HG03575 (cell line): Measurements from ENCODE around the gene OTUD4.
"Not testable (repeated sequence)": the region's sequence is repeated elsewhere in the genome, so short reads cannot be mapped to it uniquely, and the experiment has no call there.

Source experiments
- ATAC-seq: cut with Tn5 transposase; IDR thresholded peaks from one replicate; pipeline ENCODE4 v1.9.1; 2021; ENCODE audit not compliant: unreplicated experiment, insufficient number of reproducible peaks, low FRiP score; ENCODE audit errors: extremely low read depth

Gene OTUD4

GRCh38 chr4:145136219-145136618 lies 44.2 kb downstream of the OTUD4 start:
- ATAC-seq: not testable (repeated sequence)

DNA sequence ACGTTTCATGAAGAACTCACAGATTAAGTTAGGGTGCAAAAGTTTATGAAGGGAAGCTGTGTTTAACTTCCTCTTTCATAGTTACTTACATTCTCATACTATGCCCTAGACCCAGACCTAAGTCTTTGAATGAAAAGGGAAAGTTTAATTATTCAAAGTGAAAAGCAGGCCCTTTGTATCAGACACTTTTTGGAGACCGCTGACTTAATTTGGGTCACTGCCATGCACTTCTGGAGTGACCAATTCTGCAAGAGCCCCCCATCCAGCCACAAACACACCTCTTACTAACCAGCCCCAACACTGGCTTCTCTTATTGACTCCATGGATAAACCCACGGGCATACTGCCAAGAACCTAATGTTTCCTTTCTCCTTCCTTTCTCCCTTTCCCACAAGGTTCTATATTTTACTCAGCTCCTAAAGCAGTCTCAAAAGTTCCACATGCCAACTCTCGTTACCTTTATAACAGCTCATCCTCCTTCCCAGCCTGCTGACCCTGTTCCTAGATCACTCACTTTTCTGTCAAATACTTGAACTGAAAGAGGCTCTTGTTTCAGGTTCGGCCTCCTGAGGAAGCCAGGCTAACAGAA lies 47.8 kb downstream of the OTUD4 start:
- peak; percentile 48 for ATAC-seq

GRCh38 chr4:145131848-145132247 lies 48.5 kb downstream of the OTUD4 start:
- no peak for ATAC-seq

DNA sequence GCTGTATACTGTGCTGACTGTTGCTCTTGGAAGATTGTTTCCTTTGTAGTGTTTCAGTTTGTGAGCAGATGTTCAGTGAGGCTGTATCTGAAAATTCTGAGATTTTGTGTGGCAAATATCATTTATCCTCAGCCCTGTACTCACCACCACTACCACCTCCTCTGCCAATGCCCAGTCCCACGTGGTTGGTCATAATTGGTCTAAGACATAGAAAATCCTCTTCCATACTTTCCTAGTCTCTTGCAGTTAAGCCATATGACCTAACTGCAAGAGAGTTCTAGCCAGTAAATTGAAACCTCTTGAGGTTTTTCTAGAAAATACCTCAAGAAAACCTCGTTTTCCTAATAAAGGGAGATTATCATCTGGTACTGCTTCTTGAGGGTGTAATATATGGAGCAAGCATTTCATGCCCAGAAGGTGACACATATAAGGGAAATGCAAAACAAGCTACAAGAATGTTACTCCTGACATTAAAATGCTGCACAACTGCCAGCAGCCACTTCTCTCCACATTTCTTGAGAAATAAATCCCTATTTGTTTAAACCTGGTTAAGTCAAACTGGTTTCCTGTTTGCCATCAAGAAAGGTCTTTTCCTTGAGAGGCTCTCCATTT lies 49.5 kb downstream of the OTUD4 start:
- no peak for ATAC-seq

GRCh38 chr4:145130130-145130529 lies 50.3 kb downstream of the OTUD4 start:
- ATAC-seq: no peak

DNA sequence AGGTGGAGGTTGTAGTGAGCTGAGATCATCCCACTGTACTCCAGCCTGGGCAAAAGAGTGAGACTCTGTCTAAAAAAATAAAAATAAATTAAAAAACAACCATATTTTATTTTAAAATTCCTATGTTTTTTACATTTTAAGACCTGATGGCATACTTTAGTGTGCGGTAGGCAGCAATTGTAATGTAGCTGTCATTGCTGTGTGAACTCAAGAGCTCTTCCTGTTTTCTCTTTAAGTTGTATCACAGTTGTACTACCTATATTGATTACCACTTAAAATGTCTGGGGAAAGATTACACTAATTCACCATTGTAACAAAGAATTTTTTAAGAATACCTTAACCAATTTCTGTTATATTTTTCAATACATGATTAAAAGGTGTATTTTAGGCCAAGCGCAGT lies 55.0 kb downstream of the OTUD4 start:
- no peak for ATAC-seq

GRCh38 chr4:145108128-145108527 lies 72.3 kb downstream of the OTUD4 start:
- no peak for ATAC-seq

DNA sequence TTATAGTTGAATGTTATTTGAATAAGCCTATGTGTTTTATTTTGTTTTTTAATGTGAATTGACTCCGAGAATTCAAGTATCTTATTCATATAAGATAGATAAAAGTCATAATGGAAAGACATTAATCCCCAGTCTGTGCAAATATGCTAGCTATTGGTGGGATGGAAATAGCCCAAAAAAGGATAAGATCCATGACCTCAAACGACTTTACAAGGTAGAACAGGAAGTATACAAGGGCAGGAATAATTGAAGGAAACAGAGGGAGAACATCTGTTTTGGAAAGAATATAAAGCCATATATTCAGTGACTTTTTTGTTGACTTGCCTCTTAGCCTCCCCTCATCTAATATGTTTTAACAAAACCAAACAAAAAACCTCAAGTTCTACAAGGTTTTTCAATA lies 73.3 kb downstream of the OTUD4 start:
- ATAC-seq: no peak

DNA sequence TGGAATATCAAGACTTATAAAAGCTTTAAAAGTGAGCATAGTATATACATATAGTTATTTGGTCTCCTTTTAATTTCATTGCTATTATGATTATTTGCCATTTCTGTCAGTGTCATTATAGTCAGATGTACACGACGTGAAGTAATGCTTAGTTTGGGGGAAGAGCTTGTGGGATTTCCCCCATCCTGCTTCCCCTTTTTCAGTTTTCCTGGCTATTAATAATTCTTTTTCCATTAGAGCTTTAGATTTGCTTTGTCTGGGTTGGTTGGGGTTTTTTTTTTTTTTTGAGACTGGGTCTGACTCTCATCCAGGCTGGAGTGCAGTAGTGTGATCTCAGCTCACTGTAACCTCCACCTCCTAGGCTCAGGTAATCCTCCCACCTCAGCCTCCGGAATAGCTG lies 76.9 kb downstream of the OTUD4 start:
- no peak for ATAC-seq

GRCh38 chr4:145102619-145103018 lies 77.8 kb downstream of the OTUD4 start:
- ATAC-seq: no peak

DNA sequence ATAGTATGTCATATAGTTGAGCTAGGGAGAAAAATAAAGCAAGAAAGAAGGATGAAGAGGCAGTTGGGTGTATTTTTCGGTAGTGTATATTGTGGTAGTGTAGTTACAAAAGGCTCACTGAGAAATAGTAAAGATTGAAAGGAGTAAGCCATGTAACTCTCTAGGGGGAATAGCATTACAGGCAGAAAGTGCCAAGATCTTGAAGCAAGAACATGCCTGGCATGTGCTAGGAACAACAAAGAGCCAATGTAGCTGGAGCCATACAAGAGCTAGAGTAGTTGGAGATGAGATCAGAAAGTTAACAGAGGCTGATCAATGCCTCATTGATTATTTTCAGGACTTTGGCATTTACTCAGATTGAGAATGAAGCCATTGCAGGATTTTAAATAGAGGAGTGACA lies 79.3 kb downstream of the OTUD4 start:
- no peak for ATAC-seq

DNA sequence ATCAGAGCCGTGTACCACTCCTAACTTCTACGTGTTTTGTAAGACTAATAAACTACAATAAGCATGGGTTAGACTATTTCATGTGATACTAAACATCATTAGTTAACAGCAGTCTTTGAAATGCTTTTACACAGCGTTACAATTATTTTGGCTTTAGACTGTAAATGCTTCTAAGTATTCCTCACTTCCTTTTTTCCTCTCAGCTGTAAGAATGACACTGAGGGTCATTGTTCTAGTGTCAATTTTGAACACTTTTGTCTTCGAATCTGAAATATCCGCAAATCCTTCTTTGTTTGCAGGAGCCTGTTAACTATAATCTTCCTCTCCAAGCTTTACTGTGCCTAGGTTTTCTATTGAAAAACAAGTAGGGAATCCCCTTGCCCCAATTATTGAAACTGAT lies 80.7 kb downstream of the OTUD4 start:
- ATAC-seq: no peak

GRCh38 chr4:145098675-145099037 lies 81.7 kb downstream of the OTUD4 start:
- ATAC-seq: peak; percentile 5

DNA sequence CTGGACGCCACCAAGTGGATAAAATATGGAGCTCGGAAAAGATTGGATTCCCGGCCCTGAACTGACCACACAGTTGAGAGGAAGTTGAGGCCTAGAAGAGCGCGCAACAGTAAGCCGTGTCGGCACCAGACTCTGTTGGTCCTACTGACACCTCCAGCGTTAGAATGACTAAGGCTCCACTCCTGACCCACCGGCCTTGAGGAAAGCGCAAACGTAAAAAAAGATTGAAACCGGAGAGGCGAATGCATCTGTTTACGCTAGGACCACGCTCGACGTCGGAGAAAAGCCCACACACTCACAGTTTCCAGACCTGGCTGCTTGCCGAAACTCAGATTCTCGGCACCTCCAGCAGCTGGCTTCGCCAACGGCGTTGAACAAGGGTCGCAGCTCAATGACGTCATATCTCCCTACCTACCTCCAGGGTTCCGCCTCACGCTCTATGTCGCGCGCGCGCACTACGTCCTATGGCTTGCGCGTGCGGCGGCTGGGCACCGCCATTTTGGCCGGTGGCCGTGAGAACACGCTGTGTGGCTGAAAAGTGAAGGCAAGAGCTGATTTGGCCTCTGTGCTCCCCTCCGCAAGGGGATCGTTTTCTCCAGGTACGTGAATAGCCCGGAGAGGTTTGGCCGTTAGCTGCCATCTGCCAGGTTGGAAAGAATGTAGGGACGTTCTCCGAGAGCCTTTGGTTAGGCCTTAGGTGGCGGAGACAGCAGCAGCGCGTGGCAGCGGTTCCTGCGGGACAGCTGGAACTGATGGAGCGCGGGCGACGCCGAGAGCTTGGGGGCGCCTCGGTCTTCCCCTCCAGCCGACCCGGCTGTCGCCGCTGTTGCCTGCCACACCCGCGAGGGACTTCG lies 82.3 kb downstream of the OTUD4 start, which contains the start of the genes ABCE1 and ANAPC10:
ABCE1 (plus strand) TSS at position 491 of the 854 bp plus-strand sequence. CDS start 6,102 bp downstream, outside the sequence.
ANAPC10 (minus strand) TSS at position 376 of the 854 bp plus-strand sequence. CDS start 2,097 bp downstream, outside the sequence.
- ATAC-seq: peak; percentile 44

- no peak for ATAC-seq
Observed at GRCh38 chr4:145097331-145097820, 83.0 kb downstream of the OTUD4 start.

DNA sequence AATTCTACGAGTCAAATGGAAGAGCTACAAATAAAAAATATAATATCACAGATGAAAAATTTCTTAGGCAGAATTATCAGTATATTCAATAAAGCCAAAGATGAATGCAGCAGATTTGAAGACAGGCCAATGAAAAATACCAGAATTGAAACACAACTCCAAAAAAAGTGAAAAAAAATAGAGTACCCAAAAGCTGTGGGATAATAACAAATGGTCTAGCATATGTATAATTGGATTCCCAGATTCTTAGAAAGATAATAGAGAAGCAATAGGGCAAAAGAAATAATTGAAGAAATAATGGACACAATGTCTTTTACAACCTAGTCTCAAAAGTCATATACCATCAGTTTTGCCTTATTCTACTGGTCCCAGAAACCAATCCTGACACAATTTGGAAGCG lies 86.8 kb downstream of the OTUD4 start:
- no peak for ATAC-seq

DNA sequence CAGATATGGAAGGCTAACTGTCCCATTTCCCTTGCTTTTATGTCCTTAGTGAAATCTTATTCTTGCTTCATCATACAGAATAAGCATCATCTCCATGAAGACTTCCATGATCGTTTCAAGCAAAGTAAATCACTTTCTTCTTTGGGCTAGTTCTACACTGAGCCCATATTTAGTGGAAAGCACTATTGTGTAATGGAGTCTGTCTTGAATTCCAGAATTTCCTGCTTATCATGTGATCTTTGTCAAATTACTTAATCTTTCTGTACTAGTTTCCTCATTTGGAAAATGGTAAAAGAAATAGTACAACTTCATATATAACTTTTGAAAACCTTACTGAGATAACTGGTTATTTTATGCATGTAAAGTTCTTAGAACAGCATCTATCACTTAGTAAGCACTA lies 90.0 kb downstream of the OTUD4 start:
- no peak for ATAC-seq

DNA sequence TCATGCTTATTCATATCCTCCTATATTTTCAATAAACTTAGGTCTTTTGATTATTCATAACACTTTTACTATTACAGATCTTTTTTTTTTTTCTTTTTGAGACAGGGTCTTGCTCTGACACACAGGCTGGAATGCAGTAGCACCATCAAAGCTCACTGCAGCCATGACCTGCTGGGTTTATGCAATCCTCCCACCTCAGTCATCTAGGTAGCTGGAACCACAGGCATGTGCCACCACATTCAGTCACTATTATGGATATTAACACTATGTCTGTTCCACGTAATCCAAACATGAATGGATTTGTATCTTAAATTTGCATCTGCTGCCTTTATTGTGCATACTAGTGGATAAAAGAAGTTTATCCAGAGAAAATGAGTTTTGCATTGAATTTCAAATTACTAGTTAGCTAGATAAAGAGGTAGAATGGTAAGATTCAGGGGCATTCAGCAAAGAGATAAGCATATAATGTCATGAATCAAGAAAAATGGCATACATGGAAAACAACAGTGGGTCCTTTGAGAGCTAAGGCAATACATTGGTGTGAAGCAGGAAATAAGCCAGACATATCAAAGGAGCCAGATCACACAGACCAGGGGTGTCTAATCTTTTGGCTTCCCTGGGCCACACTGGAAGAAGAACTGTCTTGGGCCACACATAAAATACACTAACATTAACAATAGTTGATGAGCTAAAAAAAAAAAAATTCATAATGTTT lies 96.3 kb downstream of the OTUD4 start:
- no peak for ATAC-seq
